Measurements from ENCODE around the gene ABI3BP.

The ABI3BP gene

DNA sequence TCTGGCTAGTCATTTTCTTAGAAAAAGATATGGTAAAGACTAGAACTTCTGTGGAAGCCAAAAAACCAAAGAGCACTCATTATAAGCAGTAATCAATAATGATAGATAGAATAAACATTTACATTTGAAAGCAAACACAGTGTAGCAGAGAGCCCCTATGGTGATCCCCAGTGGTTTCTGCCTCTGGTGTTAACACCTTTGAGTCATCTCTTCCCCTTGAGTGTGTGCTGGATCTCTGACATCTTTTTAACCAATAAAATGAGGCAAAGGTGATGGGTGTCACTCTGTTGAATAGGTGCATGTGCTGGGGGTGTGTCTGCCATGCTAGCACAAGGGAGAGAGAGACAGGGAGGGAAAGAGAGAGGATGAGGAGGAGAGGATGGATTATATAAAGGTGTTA, 162.3 kb downstream of the ABI3BP start:
- FAIRE-seq = no peak

DNA sequence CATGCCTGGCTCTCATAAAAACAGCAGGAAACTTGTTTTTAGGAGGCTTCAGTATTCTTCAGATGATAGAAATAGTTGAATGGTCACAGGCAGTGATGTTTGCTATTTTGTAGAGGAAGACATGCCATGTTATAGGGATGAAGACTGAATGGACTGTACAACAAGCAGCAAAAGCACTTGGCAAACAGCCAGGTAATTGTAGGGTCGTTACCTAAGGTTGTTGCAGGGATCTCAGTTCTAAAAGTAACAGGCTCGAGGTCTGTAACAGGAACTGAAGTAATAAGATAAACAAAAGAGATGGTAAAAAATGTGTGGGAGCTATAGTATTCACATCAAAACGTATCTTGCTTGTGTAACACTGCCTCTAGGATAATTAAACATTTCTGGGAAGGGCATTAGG, 167.6 kb downstream of the ABI3BP start:
- no peak for FAIRE-seq

- no peak for FAIRE-seq
Observed at GRCh38 chr3:100815583-100815982, 177.6 kb downstream of the ABI3BP start.

DNA sequence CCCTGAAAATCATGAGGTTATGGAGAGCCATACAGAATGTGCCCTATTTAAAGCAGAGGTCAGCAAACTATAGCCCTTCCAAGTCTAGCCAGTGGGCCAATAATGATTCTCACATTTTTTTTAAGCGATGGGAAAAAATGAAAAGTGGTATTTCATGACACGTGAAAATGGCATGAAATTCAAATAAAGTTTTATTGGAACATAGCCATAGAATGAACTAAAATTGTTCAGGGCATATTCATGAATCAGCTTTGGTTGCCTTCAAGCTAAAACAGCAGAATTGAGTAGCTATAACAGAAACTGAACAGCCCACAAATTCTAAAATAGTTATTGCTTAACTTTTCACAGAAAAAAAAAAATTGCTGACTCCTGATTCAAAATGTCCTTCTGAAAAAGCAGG, 179.4 kb downstream of the ABI3BP start:
- FAIRE-seq = no peak

- no peak for FAIRE-seq
Observed at GRCh38 chr3:100811779-100812507, 181.3 kb downstream of the ABI3BP start.

GRCh38 chr3:100810671-100811070, 182.6 kb downstream of the ABI3BP start:
- FAIRE-seq = no peak

DNA sequence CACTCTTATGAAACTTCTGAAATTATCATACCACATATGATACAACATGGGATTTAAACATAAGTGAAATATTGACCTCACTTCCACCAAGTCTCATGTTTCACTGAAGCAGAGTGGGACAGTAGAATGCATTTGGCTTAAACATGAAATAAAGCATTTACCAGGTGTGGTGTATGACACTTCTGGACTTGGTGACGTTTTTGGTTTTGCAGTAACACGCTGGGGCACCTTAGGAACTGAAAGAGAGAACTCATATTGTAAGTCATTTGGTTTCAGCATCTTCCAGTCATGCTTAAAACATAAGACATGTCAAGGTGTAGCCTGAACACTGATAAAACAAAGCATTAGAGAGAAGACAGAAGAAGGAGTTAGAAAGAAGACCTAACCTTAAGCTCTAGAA, 188.6 kb downstream of the ABI3BP start:
- no peak for FAIRE-seq

- no peak for FAIRE-seq
Observed at GRCh38 chr3:100803711-100804110, 189.5 kb downstream of the ABI3BP start.

DNA sequence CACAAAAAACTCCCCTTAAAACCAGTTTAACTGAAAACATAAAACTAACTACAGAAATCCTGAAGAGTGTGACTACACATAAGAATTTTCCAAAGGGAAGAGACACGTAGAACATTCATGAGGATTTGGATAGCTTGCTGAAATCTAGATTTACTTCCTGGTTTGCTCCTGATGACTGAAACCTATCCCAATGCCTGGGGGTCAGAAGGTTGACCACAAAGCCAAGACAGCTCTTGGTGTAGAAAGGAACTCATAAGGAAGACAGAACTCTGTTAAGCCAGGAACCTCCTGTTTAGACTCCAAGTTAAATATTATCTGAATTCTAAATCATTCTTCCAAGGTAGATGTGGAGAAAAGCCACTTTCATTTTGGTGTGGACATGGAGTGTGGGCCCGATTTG, 191.1 kb downstream of the ABI3BP start:
- no peak for FAIRE-seq

DNA sequence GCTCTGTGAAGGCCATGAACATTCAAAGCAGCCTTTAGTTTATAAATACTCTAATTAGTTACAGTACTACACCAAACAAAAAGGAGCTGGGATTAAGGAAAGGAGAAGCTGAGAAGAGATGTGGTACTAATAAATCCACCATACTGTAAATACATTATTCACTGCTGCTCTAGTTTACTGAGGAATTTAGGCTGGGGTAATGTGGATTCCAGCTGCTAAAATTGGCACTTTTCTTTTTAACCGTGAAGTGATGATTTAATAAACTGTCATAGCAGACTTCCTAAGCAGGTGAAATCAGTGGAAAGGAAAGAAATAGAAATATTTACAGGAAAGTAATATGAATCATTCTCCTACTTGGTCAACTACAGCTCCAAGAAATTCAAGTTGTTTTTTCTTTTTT, 195.2 kb downstream of the ABI3BP start:
- no peak for FAIRE-seq

- peak; percentile 58 for FAIRE-seq
Observed at GRCh38 chr3:100796556-100796955, 196.7 kb downstream of the ABI3BP start.

DNA sequence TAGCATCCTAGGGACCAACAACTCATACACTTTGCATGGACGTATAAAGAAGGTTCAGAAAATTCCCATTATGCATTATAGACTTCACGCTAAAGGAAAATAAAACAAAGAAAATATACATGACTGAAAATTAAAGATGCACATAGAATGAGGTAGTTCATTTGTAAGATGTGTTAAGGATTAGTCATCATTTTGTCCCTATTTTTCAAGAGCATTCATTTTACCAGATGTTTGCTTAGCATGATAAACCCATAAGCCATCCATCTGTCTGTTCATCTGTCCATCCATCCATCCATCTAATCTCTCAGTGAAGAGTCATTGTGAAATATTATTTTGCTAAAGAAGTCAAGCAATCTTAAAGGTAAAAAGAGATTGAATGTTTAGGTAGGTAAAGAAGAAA, 203.6 kb downstream of the ABI3BP start:
- FAIRE-seq = no peak

GRCh38 chr3:100783619-100784018, 209.6 kb downstream of the ABI3BP start:
- FAIRE-seq = no peak

DNA sequence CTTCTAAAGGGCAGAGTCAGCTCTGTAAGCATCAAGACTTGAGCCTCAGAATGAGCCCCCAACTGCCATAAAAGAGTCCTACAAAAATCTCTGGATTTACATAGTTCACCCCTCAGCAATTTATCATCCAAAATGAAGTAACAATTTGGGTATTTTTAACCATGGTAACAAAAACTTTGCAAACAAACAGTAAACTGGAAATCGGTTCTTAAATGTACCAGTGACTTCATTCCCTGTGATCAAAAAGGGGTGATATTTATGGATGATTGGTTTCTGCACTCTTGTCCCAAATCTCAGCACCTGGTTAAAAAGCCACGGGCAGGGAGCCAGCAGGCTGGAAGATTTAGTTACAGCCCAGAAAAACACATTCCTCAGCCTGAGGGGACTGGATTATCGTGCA, 210.3 kb downstream of the ABI3BP start:
- no peak for FAIRE-seq

DNA sequence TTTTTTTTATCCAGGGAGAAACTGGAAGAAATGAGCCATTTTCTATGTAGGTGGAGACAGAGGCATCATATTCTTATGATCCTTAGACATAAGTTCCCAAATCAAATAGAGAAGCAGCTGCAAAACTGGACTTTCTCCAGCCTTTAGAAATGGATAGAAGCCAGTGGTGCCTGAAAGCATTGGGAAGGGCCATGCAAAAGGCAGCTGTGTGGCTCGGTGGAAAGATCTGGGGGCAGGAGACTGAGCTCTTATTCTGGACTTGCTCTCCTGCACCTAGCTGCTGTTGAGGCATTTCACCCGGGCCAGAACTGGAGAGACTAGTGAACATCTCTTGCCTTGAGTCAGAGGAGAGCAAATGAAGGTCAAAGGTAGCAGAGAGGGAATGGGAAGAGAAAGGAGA, 210.9 kb downstream of the ABI3BP start:
- no peak for FAIRE-seq

GRCh38 chr3:100781301-100781700, 211.9 kb downstream of the ABI3BP start:
- FAIRE-seq = no peak

GRCh38 chr3:100780071-100780622, 213.1 kb downstream of the ABI3BP start:
- FAIRE-seq = no peak

GRCh38 chr3:100779480-100779879, 213.7 kb downstream of the ABI3BP start:
- FAIRE-seq = no peak

DNA sequence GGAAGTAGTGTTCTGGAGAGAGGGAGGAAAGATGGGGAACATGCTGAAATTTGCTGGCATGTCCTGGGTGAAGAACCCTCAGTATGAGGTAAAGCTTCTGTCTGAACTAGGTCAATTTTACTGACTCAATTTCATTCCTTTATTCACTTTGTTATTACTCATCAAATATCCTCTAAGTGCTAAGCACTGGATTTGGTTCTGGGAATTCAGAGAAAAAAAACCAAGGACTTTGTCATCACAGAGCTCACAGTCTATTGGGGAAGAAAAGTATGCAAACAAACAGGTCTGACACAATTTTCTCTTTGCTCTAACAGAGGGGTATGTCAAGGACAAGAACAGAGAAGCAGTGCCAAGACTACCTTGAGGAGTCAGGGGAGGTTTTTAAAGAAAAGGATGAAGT, 215.9 kb downstream of the ABI3BP start:
- FAIRE-seq = no peak

- FAIRE-seq = no peak
Observed at GRCh38 chr3:100776746-100777145, 216.5 kb downstream of the ABI3BP start.

GRCh38 chr3:100776097-100776729, 217.0 kb downstream of the ABI3BP start:
- FAIRE-seq = no peak

- no peak for FAIRE-seq
Observed at GRCh38 chr3:100775669-100776068, 217.6 kb downstream of the ABI3BP start.

DNA sequence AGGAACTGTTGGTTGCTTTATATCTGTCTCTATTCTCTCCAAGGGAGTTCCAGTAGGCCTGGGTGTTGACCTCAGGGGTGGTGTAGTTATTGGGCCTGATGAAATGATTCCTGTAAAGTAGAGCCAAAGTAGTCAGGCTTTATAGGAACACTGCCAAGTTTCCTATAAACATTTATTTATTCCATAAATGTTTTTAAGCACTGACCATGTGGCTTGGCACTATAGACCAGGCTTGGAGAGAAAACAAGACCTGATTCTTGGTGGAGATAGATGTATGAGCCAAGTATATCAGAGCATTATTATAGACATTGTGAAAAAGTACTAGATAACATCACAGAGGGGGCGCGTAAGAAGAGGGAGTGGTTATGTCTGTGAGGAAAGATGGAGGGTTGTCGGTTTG, 218.0 kb downstream of the ABI3BP start:
- FAIRE-seq = no peak

DNA sequence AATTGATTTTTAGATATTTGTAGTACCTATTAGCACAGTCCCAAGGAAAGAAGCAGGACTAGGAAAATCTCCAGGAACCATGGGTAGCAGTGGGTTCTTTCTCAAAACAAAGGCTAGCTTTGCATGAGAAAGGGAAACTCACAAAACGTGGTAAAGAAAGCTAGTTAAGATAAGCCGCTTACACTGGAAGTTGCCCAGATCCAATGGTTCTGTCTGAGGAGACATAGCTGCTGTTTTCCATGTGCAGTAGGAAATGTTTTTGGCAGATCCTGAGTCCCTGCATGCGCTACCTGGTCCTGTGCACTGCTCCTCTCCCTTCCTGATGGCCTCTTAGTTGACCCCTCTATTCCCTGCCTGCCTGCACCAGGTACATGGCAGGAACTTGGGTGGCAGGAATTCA, 223.5 kb downstream of the ABI3BP start:
- FAIRE-seq = no peak

- FAIRE-seq = no peak
Observed at GRCh38 chr3:100766069-100766468, 227.2 kb downstream of the ABI3BP start.

Measured in G401.6 (cell line).